WTC11 (cell line): ENCODE measurements around the gene KLHL29.

ENCODE experiments used
- CREB1 ChIP-seq: sonication (generic); formaldehyde crosslinking; IDR thresholded peaks from 2 replicates; pipeline ENCODE4 v1.8.0; 2023; ENCODE audit warnings: mild to moderate bottlenecking, missing genetic modification reagents
- CTCF ChIP-seq: fragments of 200-600 bp; IDR thresholded peaks from 2 replicates; pipeline ENCODE4 v1.8.0; 2022; ENCODE audit warnings: antibody characterized with exemption
- RELA ChIP-seq: sonication (generic); formaldehyde crosslinking; IDR thresholded peaks from 2 replicates; pipeline ENCODE4 v1.8.1; 2022; ENCODE audit warnings: missing genetic modification reagents, mild to moderate bottlenecking, borderline replicate concordance

GRCh38 chr2:23687713-23688112, 302.7 kb downstream of the KLHL29 start:
- TF ChIP-seq CTCF (no peak), RELA (CRISPR knock-in tag) (no peak), CREB1 (CRISPR knock-in tag) (no peak)
